ENCODE measurements around the gene C2CD2L.

- TF ChIP-seq CTCF (IDR thresholded peaks at IDR 0.05 in 4 of 5, conservative IDR thresholded peaks at IDR 0.05 in 1 of 5) = no peak
- no peak for TF ChIP-seq POLR2A (IDR thresholded peaks at IDR 0.05)
Measured at GRCh38 chr11:119160151-119160550, 53.0 kb downstream of the C2CD2L start.
